Neural cell (in vitro differentiated cells): ENCODE data around the gene USP31. TPM values are rescaled to one million over a fixed set of nuclear protein-coding genes. Genes with fewer than 3 reads are reported as not detected.

ENCODE experiments used
- H2AFZ ChIP-seq: fragments of 200-600, 300-800 bp; sonication (generic), shearing (Covaris generic); 2 replicates; pipeline ENCODE4 v1.6.0; 2014; ENCODE audit warnings: low read depth, mild to moderate bottlenecking, antibody characterized with exemption, low read length, moderate library complexity
- H3F3A ChIP-seq: fragments of 200-600 bp; shearing (Covaris generic); 2 replicates; pipeline ENCODE4 v1.6.1; 2016; ENCODE audit warnings: mild to moderate bottlenecking, moderate library complexity, mixed read lengths, antibody characterized with exemption, low read length; ENCODE audit not compliant: insufficient read depth, poor library complexity, severe bottlenecking
- H3K27ac ChIP-seq: fragments of 200-600, 300-800 bp; sonication (generic), shearing (Covaris generic); 2 replicates; pipeline ENCODE4 v1.5.1; 2014; ENCODE audit warnings: mild to moderate bottlenecking, low read length, moderate library complexity
- H3K27me3 ChIP-seq: fragments of 300-800, 200-600 bp; sonication (generic), shearing (Covaris generic); 2 replicates; pipeline ENCODE4 v1.6.0; 2014; ENCODE audit warnings: mild to moderate bottlenecking, low read depth, low read length, moderate library complexity; ENCODE audit not compliant: insufficient read depth
- H3K36me3 ChIP-seq: fragments of 300-800, 200-600 bp; sonication (generic), shearing (Covaris generic); 2 replicates; pipeline ENCODE4 v1.5.1; 2014; ENCODE audit warnings: mild to moderate bottlenecking, antibody characterized with exemption, low read length, moderate library complexity; ENCODE audit not compliant: insufficient read depth
- H3K4me2 ChIP-seq: fragments of 300-800, 200-600 bp; sonication (generic), shearing (Covaris generic); 2 replicates; pipeline ENCODE4 v1.6.0; 2014; ENCODE audit warnings: mild to moderate bottlenecking, low read length
- H3K4me3 ChIP-seq: fragments of 300-800, 200-600 bp; sonication (generic), shearing (Covaris generic); 2 replicates; pipeline ENCODE4 v1.5.1; 2014; ENCODE audit warnings: mild to moderate bottlenecking, low read length, moderate library complexity
- H3K79me2 ChIP-seq: fragments of 200-600 bp; shearing (Covaris generic); replicated peaks from 2 replicates; pipeline ENCODE4 v1.6.0; 2014; ENCODE audit warnings: mild to moderate bottlenecking, low read length, moderate library complexity; ENCODE audit not compliant: insufficient read depth
- H3K9ac ChIP-seq: fragments of 300-800, 200-600 bp; sonication (generic), shearing (Covaris generic); 2 replicates; pipeline ENCODE4 v1.6.1; 2016; ENCODE audit warnings: mild to moderate bottlenecking, low read length, mixed read lengths
- H3K9me2 ChIP-seq: fragments of 200-600 bp; shearing (Covaris generic); 2 replicates; pipeline ENCODE4 v1.6.1; 2016; ENCODE audit warnings: mild to moderate bottlenecking, low read length, mixed read lengths; ENCODE audit not compliant: insufficient read depth
- H3K9me3 ChIP-seq: fragments of 200-600, 300-800 bp; sonication (generic), shearing (Covaris generic); 2 replicates; pipeline ENCODE4 v1.6.1; 2016; ENCODE audit warnings: mild to moderate bottlenecking, mixed run types, low read length, moderate library complexity, mixed read lengths
- H4K20me1 ChIP-seq: fragments of 200-600 bp; shearing (Covaris generic); 2 replicates; pipeline ENCODE4 v1.6.1; 2016; ENCODE audit warnings: mild to moderate bottlenecking, mixed run types; ENCODE audit not compliant: insufficient read depth
- CTCF ChIP-seq: fragments of 450-650 bp; IDR thresholded peaks from 2 replicates; pipeline ENCODE4 v1.5.1; 2014; ENCODE audit warnings: antibody characterized with exemption, mild to moderate bottlenecking, moderate library complexity; ENCODE audit not compliant: poor library complexity, severe bottlenecking
- EP300 ChIP-seq: fragments of 450-650 bp; conservative IDR thresholded peaks from 2 replicates; pipeline ENCODE4 v1.6.1; 2014; ENCODE audit warnings: antibody characterized with exemption, mild to moderate bottlenecking, moderate library complexity; ENCODE audit not compliant: poor library complexity, severe bottlenecking
- EZH2 ChIP-seq: fragments of 200-600, 300-800 bp; shearing (Covaris generic), sonication (generic); IDR thresholded peaks from 2 replicates; pipeline ENCODE4 v1.6.1; 2014; ENCODE audit warnings: antibody characterized with exemption, low read length, borderline replicate concordance, mild to moderate bottlenecking; ENCODE audit not compliant: insufficient read depth, poor library complexity, severe bottlenecking
- MXI1 ChIP-seq: fragments of 450-650 bp; conservative IDR thresholded peaks from 2 replicates; pipeline ENCODE4 v1.6.1; 2014; ENCODE audit warnings: antibody characterized with exemption, mild to moderate bottlenecking; ENCODE audit not compliant: poor library complexity, severe bottlenecking
- POLR2AphosphoS5 ChIP-seq: IDR thresholded peaks from 2 replicates; pipeline ENCODE4 v1.6.1; 2012
- RAD21 ChIP-seq: fragments of 450-650 bp; conservative IDR thresholded peaks from 2 replicates; pipeline ENCODE4 v1.6.1; 2014; ENCODE audit warnings: antibody characterized with exemption, mild to moderate bottlenecking, moderate library complexity
- REST ChIP-seq: IDR thresholded peaks from 2 replicates; pipeline ENCODE4 v1.6.1; 2012; ENCODE audit warnings: borderline replicate concordance
- SMC3 ChIP-seq: fragments of 450-650 bp; conservative IDR thresholded peaks from 2 replicates; pipeline ENCODE4 v1.6.1; 2014; ENCODE audit warnings: antibody characterized with exemption, mild to moderate bottlenecking, moderate library complexity; ENCODE audit not compliant: poor library complexity
- TAF1 ChIP-seq: IDR thresholded peaks from 2 replicates; pipeline ENCODE4 v1.6.1; 2012; ENCODE audit warnings: low read depth
- polyA plus RNA-seq: library from polyadenylated mRNA; depleted of rRNA; stranded (reverse); fragments of >200 nt; gene quantifications from 2 replicates; pipeline ENCODE4 v1.2.3, GENCODE V29; 2014

Gene USP31
- polyA plus RNA-seq, 1 donor from 2014 or later = 5.8 TPM

- Histone ChIP-seq H3K9me2 (no peaks in the 10 kb centered on the region), H3K27me3 (no peaks in the 10 kb centered on the region), H3K9ac (no peak overlapping the region), H3K36me3 (no peaks in the 10 kb centered on the region), H4K20me1 (no peaks in the 10 kb centered on the region), H3K79me2 (no peaks in the 10 kb centered on the region), H2AFZ (no peak overlapping the region), H3F3A (no peaks in the 10 kb centered on the region), H3K27ac (no peak overlapping the region), H3K9me3 (no peaks in the 10 kb centered on the region), H3K4me3 (no peak overlapping the region), H3K4me2 (no peak overlapping the region)
- TF ChIP-seq EZH2 = no peak
Measured at GRCh38 chr16:23156110-23156509, 6.9 kb upstream of the USP31 start.

GRCh38 chr16:23155445-23156049 is 6.3 kb upstream of the USP31 start:
- H2AFZ ChIP-seq = no peak overlapping the region
- H3K27me3 ChIP-seq = no peaks in the 10 kb centered on the region
- no peaks in the 10 kb centered on the region for H4K20me1 ChIP-seq
- no peaks in the 10 kb centered on the region for H3K9me2 ChIP-seq
- H3K9me3 ChIP-seq = no peaks in the 10 kb centered on the region
- TF ChIP-seq CTCF (no peak), POLR2AphosphoS5 (no peak), REST (no peak), SMC3 (no peak), TAF1 (no peak)
- H3F3A ChIP-seq = no peaks in the 10 kb centered on the region
- no peaks in the 10 kb centered on the region for H3K79me2 ChIP-seq
- no peak overlapping the region for H3K9ac ChIP-seq
- no peaks in the 10 kb centered on the region for H3K36me3 ChIP-seq
- H3K4me2 ChIP-seq = no peak overlapping the region
- no peak overlapping the region for H3K27ac ChIP-seq
- no peak overlapping the region for H3K4me3 ChIP-seq

- peaks cover 10% of the 10 kb centered on the region for H3K79me2 ChIP-seq
- no peak overlapping the region for H3K9ac ChIP-seq
- H3K36me3 ChIP-seq = no peaks in the 10 kb centered on the region
- TF ChIP-seq POLR2AphosphoS5 (no peak), EZH2 (no peak), EP300 (no peak), SMC3 (no peak), TAF1 (no peak), REST (no peak), RAD21 (no peak), CTCF (no peak), MXI1 (no peak)
- no peaks in the 10 kb centered on the region for H3K27me3 ChIP-seq
- H4K20me1 ChIP-seq = no peaks in the 10 kb centered on the region
- H2AFZ ChIP-seq = no peak overlapping the region
- no peak overlapping the region for H3K4me2 ChIP-seq
- H3K27ac ChIP-seq = no peak overlapping the region
- H3K9me3 ChIP-seq = no peaks in the 10 kb centered on the region
- H3K9me2 ChIP-seq = no peaks in the 10 kb centered on the region
- no peaks in the 10 kb centered on the region for H3F3A ChIP-seq
- H3K4me3 ChIP-seq = no peak overlapping the region
Measured at GRCh38 chr16:23152386-23153178, 3.3 kb upstream of the USP31 start.
